SU-DHL-6 (cell line): ENCODE measurements around the gene KPNA4.
"Not testable (repeated sequence)": the region's sequence is repeated elsewhere in the genome, so short reads cannot be mapped to it uniquely, and the experiment has no call there.

Source experiments
- H2AFZ ChIP-seq: fragments of 200-600 bp; sonication (generic); 2 replicates; pipeline ENCODE4 v1.6.1; 2014; ENCODE audit warnings: low read depth, mild to moderate bottlenecking, moderate library complexity, mixed read lengths, antibody characterized with exemption, low read length; ENCODE audit not compliant: severe bottlenecking
- H3F3A ChIP-seq: fragments of 200-600 bp; shearing (Covaris generic); 2 replicates; pipeline ENCODE4 v1.6.0; 2016; ENCODE audit warnings: antibody characterized with exemption, mild to moderate bottlenecking; ENCODE audit not compliant: insufficient read depth
- H3K27ac ChIP-seq: fragments of 200-600 bp; sonication (generic); 2 replicates; pipeline ENCODE4 v1.5.1; 2016; ENCODE audit warnings: low read depth, mild to moderate bottlenecking, low read length, moderate library complexity, mixed read lengths
- H3K27me3 ChIP-seq: fragments of 200-600 bp; sonication (generic), shearing (Covaris generic); 2 replicates; pipeline ENCODE4 v1.6.0; 2014; ENCODE audit warnings: mild to moderate bottlenecking, low read length
- H3K36me3 ChIP-seq: fragments of 200-600 bp; sonication (generic); 2 replicates; pipeline ENCODE4 v1.6.1; 2014; ENCODE audit warnings: mild to moderate bottlenecking, low read length, mixed read lengths
- H3K4me2 ChIP-seq: fragments of 300-600, 200-600 bp; shearing (Covaris generic), sonication (generic); 2 replicates; pipeline ENCODE4 v1.6.0; 2014; ENCODE audit warnings: low read length, low read depth, mild to moderate bottlenecking; ENCODE audit not compliant: poor library complexity, severe bottlenecking
- H3K4me3 ChIP-seq: fragments of 200-600 bp; sonication (generic); 2 replicates; pipeline ENCODE4 v1.5.1; 2014; ENCODE audit warnings: antibody characterized with exemption, low read length, mild to moderate bottlenecking, mixed read lengths; ENCODE audit not compliant: insufficient read depth, poor library complexity, severe bottlenecking
- H3K79me2 ChIP-seq: fragments of 200-600 bp; sonication (generic); 2 replicates; pipeline ENCODE4 v1.6.1; 2014; ENCODE audit warnings: mild to moderate bottlenecking, low read length, moderate library complexity; ENCODE audit not compliant: insufficient read depth
- H3K9ac ChIP-seq: fragments of 200-600 bp; sonication (generic); 2 replicates; pipeline ENCODE4 v1.7.0; 2014; ENCODE audit warnings: mild to moderate bottlenecking, low read length
- H3K9me2 ChIP-seq: fragments of 200-600 bp; sonication (generic); replicated peaks from 2 replicates; pipeline ENCODE4 v1.6.1; 2014; ENCODE audit warnings: low read length; ENCODE audit not compliant: insufficient read depth
- H3K9me3 ChIP-seq: fragments of 200-600 bp; sonication (generic); 2 replicates; pipeline ENCODE4 v1.6.1; 2014; ENCODE audit warnings: low read length, mixed read lengths; ENCODE audit not compliant: insufficient read depth
- H4K20me1 ChIP-seq: fragments of 200-600 bp; sonication (generic); 2 replicates; pipeline ENCODE4 v1.6.1; 2014; ENCODE audit warnings: low read depth, mild to moderate bottlenecking, antibody characterized with exemption, low read length, moderate library complexity, mixed read lengths
- CTCF ChIP-seq: fragments of 200-600 bp; sonication (generic); IDR thresholded peaks from one replicate; pipeline ENCODE4 v1.5.1; 2017; ENCODE audit warnings: antibody characterized with exemption, mild to moderate bottlenecking, low read length, moderate library complexity; ENCODE audit not compliant: insufficient read depth, poor library complexity, severe bottlenecking
- EZH2phosphoT487 ChIP-seq: fragments of 200-600 bp; sonication (generic), shearing (Covaris generic); conservative IDR thresholded peaks from 2 replicates; pipeline ENCODE4 v1.6.1; 2018; ENCODE audit warnings: mild to moderate bottlenecking, antibody characterized with exemption, low read length, moderate library complexity, mixed read lengths

KPNA4 gene

GRCh38 chr3:160531311-160531710, 34.1 kb downstream of the KPNA4 start:
- no peaks in the 10 kb centered on the region; the same call in none of the 2 replicates for H4K20me1 ChIP-seq
- no peak overlapping the region for H3K4me3 ChIP-seq
- H3K27me3 ChIP-seq, result no peaks in the 10 kb centered on the region
- H3K9me3 ChIP-seq, result no peaks in the 10 kb centered on the region
- TF ChIP-seq EZH2phosphoT487 (no peak), CTCF (no peak)
- H2AFZ ChIP-seq, result no peak overlapping the region
- no peaks in the 10 kb centered on the region for H3K9me2 ChIP-seq
- H3K4me2 ChIP-seq, result no peak overlapping the region
- H3K79me2 ChIP-seq, result no peaks in the 10 kb centered on the region
- H3K27ac ChIP-seq, result no peak overlapping the region
- H3K36me3 ChIP-seq, result peaks cover 57% of the 10 kb centered on the region
- peaks cover 5% of the 10 kb centered on the region; the same call in 1 of the 2 replicates for H3F3A ChIP-seq
- H3K9ac ChIP-seq, result no peak overlapping the region

GRCh38 chr3:160516391-160516790, 49.0 kb downstream of the KPNA4 start:
- H3K4me2 ChIP-seq, H3K4me3 ChIP-seq, H3K9me3 ChIP-seq, H3F3A ChIP-seq, H3K27ac ChIP-seq, H3K9me2 ChIP-seq, H4K20me1 ChIP-seq, H3K9ac ChIP-seq, H3K27me3 ChIP-seq, H3K79me2 ChIP-seq, H2AFZ ChIP-seq: not testable (repeated sequence)
- H3K36me3 ChIP-seq, result peaks cover 46% of the 10 kb centered on the region

GRCh38 chr3:160501325-160501724, 64.0 kb downstream of the KPNA4 start:
- Histone ChIP-seq H3F3A (0 out of 2 replicates have a peak, but pooled peaks cover 5% of the 10 kb centered on the region), H3K4me2 (no peak overlapping the region), H3K79me2 (no peaks in the 10 kb centered on the region), H3K36me3 (peaks cover 37% of the 10 kb centered on the region), H2AFZ (no peak overlapping the region), H3K4me3 (no peak overlapping the region), H3K27me3 (no peaks in the 10 kb centered on the region), H4K20me1 (no peaks in the 10 kb centered on the region), H3K27ac (no peak overlapping the region), H3K9me2 (no peaks in the 10 kb centered on the region), H3K9me3 (no peaks in the 10 kb centered on the region), H3K9ac (no peak overlapping the region)
- no peak for TF ChIP-seq CTCF
- TF ChIP-seq EZH2phosphoT487, result no peak

GRCh38 chr3:160498202-160498601, 67.2 kb downstream of the KPNA4 start:
- H3K36me3 ChIP-seq, result peaks cover 22% of the 10 kb centered on the region; the same call in 1 of the 2 replicates
- no peak for TF ChIP-seq CTCF
- no peak for TF ChIP-seq EZH2phosphoT487
- H3K27me3 ChIP-seq, result no peaks in the 10 kb centered on the region

More at GRCh38 chr3:160498202-160498601, 67.2 kb downstream of the KPNA4 start:
- no peaks in the 10 kb centered on the region for H3K9me2 ChIP-seq
- H3K4me3 ChIP-seq, result no peak overlapping the region
- no peak overlapping the region for H3K4me2 ChIP-seq
- no peaks in the 10 kb centered on the region for H3K9me3 ChIP-seq
- H2AFZ ChIP-seq, result no peak overlapping the region
- H3K79me2 ChIP-seq, result no peaks in the 10 kb centered on the region
- no peak overlapping the region for H3K27ac ChIP-seq
- no peaks in the 10 kb centered on the region for H4K20me1 ChIP-seq
- H3K9ac ChIP-seq, result no peak overlapping the region
- no peaks in the 10 kb centered on the region for H3F3A ChIP-seq
